ENCODE data around the gene PLPP1. TPM values are rescaled to one million over a fixed set of nuclear protein-coding genes. Genes with fewer than 3 reads are reported as not detected.

PLPP1 gene
- total RNA-seq (2014; rRNA removed; shearing (Covaris generic)), result 35.4 and 36.3 TPM in 2 replicates

- no peaks in the 10 kb centered on the region for H3K27me3 ChIP-seq (replicated peaks)
- no peaks in the 10 kb centered on the region for H3K9me3 ChIP-seq (replicated peaks)
- peak within 1 kb of the TSS; percentile 82 for H3K4me3 ChIP-seq
- H3K27ac ChIP-seq, result peak within 1 kb of the TSS; percentile 59
- H3K36me3 ChIP-seq, result peaks cover 6% of the 10 kb centered on the region; the same call in 1 of the 2 replicates
- H3K4me1 ChIP-seq (replicated peaks), result peaks cover 15% of the 10 kb centered on the region
- DNase-seq (ENCODE audit: low read depth in 1 of 2, low spot score in 2 of 2), result peak; percentile 87 to 95
These were observed at the start of gene PLPP1 for GRCh38 chr5:55534436-55535198. Gene PLPP1, minus strand, starts transcription at chr5:55534964. Its CDS starts 335 bp downstream, at chr5:55534629.

- H3K27me3 ChIP-seq (replicated peaks), result no peaks in the 10 kb centered on the region
These were observed 48.8 kb upstream of the PLPP1 start for GRCh38 chr5:55583578-55583977.

GRCh38 chr5:55582256-55582655 lies 47.5 kb upstream of the PLPP1 start:
- no peak for DNase-seq (ENCODE audit: low read depth in 1 of 2, low spot score in 2 of 2)
- Histone ChIP-seq H3K4me1 (replicated peaks) (peaks cover 3% of the 10 kb centered on the region), H3K4me3 (no peak overlapping the region), H3K27ac (no peak overlapping the region), H3K36me3 (no peaks in the 10 kb centered on the region), H3K9me3 (replicated peaks) (no peaks in the 10 kb centered on the region), H3K27me3 (replicated peaks) (no peaks in the 10 kb centered on the region)

More at GRCh38 chr5:55583578-55583977, 48.8 kb upstream of the PLPP1 start:
- Histone ChIP-seq H3K4me1 (replicated peaks) (no peaks in the 10 kb centered on the region), H3K4me3 (no peak overlapping the region), H3K9me3 (replicated peaks) (no peaks in the 10 kb centered on the region), H3K36me3 (no peaks in the 10 kb centered on the region), H3K27ac (no peak overlapping the region)
- no peak for DNase-seq (ENCODE audit: low read depth in 1 of 2, low spot score in 2 of 2)

DNA sequence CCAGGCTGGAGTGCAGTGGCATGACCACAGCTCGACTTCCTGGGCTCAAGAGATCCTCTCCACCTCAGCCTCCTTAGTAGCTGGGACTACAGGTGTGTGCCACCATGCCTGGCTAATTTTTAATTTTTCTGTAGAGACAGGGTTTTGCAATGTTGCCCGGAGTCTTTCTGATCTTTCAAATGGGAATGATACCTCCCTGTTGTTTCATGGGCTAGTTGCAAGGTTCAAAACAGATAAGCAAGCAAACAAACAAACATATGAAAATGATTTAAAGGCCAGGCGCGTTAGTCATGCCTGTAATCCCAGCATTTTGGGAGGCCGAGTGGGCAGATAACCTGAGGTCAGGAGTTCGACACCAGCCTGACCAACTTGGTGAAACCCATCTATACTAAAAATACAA lies 45.3 kb upstream of the PLPP1 start:
- Histone ChIP-seq H3K4me1 (replicated peaks) (peaks cover 3% of the 10 kb centered on the region), H3K36me3 (no peaks in the 10 kb centered on the region), H3K4me3 (no peak overlapping the region), H3K27me3 (replicated peaks) (no peaks in the 10 kb centered on the region), H3K9me3 (replicated peaks) (no peaks in the 10 kb centered on the region), H3K27ac (no peak overlapping the region)
- no peak for DNase-seq (ENCODE audit: low read depth in 1 of 2, low spot score in 2 of 2)

- no peaks in the 10 kb centered on the region for H3K27me3 ChIP-seq (replicated peaks)
These were observed 44.0 kb upstream of the PLPP1 start for GRCh38 chr5:55578771-55579170.

DNA sequence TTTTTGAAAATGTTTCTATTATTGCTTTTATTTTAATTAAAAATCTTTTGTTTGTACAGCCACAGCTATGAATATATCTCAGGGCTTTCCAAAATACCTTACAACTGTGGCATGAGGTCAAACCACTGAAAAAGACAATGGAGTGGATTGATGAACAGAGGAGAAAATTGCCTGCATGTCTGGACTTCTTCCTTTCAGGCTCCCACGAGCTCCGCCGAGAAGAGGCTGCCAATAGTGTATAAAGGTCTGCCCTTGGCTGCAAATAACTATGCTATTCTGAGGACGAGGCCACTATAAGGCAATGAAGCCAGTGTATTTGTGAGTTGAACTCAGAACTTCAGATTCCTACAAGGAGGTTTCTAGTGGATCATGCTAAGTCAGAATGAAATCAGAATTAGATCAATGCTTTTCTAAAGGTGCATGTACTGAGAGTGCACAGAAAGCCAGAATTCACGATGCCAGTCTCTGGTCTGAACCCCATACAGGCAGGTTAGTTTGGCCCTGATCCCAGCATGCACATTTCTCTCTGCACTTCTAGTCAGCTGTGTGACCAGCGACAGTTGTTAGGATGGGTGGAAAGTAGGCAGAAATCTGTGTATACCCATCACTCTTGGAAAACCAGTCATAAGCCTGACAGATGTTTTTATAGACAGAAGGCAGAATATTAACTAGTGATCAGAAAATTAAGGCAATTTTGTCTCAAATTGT lies 42.7 kb upstream of the PLPP1 start:
- peaks cover 3% of the 10 kb centered on the region for H3K4me1 ChIP-seq (replicated peaks)

More at GRCh38 chr5:55578771-55579170, 44.0 kb upstream of the PLPP1 start:
- H3K4me3 ChIP-seq, result no peak overlapping the region
- H3K9me3 ChIP-seq (replicated peaks), result no peaks in the 10 kb centered on the region
- no peak for DNase-seq (ENCODE audit: low read depth in 1 of 2, low spot score in 2 of 2)
- no peaks in the 10 kb centered on the region for H3K36me3 ChIP-seq
- H3K27ac ChIP-seq, result no peak overlapping the region
- H3K4me1 ChIP-seq (replicated peaks), result peaks cover 3% of the 10 kb centered on the region

GRCh38 chr5:55576661-55577060 lies 41.9 kb upstream of the PLPP1 start:
- H3K27ac ChIP-seq, result no peak overlapping the region
- H3K27me3 ChIP-seq (replicated peaks), result no peaks in the 10 kb centered on the region
- no peaks in the 10 kb centered on the region for H3K36me3 ChIP-seq
- H3K4me1 ChIP-seq (replicated peaks), result peaks cover 3% of the 10 kb centered on the region
- H3K4me3 ChIP-seq, result no peak overlapping the region
- H3K9me3 ChIP-seq (replicated peaks), result no peaks in the 10 kb centered on the region
- no peak for DNase-seq (ENCODE audit: low read depth in 1 of 2, low spot score in 2 of 2)

More for the DNA sequence above, 42.7 kb upstream of the PLPP1 start:
- Histone ChIP-seq H3K27me3 (replicated peaks) (no peaks in the 10 kb centered on the region), H3K36me3 (no peaks in the 10 kb centered on the region), H3K4me3 (no peak overlapping the region), H3K27ac (no peak overlapping the region), H3K9me3 (replicated peaks) (no peaks in the 10 kb centered on the region)
- no peak for DNase-seq (ENCODE audit: low read depth in 1 of 2, low spot score in 2 of 2)

- Histone ChIP-seq H3K27ac (no peak overlapping the region), H3K36me3 (no peaks in the 10 kb centered on the region), H3K9me3 (replicated peaks) (no peaks in the 10 kb centered on the region), H3K27me3 (replicated peaks) (no peaks in the 10 kb centered on the region), H3K4me1 (replicated peaks) (peaks cover 3% of the 10 kb centered on the region), H3K4me3 (no peak overlapping the region)
- DNase-seq (ENCODE audit: low read depth in 1 of 2, low spot score in 2 of 2), result no peak
These were observed 41.2 kb upstream of the PLPP1 start for GRCh38 chr5:55575815-55576583.

- Histone ChIP-seq H3K4me1 (replicated peaks) (peaks cover 9% of the 10 kb centered on the region), H3K36me3 (no peaks in the 10 kb centered on the region), H3K27me3 (replicated peaks) (no peaks in the 10 kb centered on the region), H3K4me3 (no peak overlapping the region), H3K27ac (no peak overlapping the region), H3K9me3 (replicated peaks) (no peaks in the 10 kb centered on the region)
- no peak for DNase-seq (ENCODE audit: low read depth in 1 of 2, low spot score in 2 of 2)
These were observed 37.8 kb upstream of the PLPP1 start for GRCh38 chr5:55572600-55572999.

DNA sequence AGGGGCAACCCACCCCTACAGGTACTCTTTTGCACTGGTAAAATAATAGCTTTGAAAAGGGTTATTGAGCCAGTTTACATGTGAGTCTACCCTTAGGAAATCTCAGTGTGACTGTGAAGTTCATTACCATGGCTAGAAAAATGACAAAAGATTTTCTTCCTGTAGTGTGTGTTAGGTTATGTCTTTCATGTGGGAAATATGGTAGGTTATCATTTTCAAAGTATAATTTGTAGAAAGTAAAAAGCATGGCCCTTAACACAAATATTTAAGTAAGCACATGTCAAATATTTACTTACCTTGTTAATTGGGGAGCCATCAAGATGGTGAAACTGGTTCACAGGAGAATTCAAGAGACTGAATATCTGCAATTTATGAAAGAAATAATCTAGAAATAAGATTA lies 37.3 kb upstream of the PLPP1 start:
- Histone ChIP-seq H3K4me3 (no peak overlapping the region), H3K9me3 (replicated peaks) (no peaks in the 10 kb centered on the region), H3K36me3 (no peaks in the 10 kb centered on the region), H3K27ac (no peak overlapping the region), H3K4me1 (replicated peaks) (peaks cover 7% of the 10 kb centered on the region; the same call in 1 of the 2 replicates), H3K27me3 (replicated peaks) (no peaks in the 10 kb centered on the region)
- DNase-seq (ENCODE audit: low read depth in 1 of 2, low spot score in 2 of 2), result no peak

DNA sequence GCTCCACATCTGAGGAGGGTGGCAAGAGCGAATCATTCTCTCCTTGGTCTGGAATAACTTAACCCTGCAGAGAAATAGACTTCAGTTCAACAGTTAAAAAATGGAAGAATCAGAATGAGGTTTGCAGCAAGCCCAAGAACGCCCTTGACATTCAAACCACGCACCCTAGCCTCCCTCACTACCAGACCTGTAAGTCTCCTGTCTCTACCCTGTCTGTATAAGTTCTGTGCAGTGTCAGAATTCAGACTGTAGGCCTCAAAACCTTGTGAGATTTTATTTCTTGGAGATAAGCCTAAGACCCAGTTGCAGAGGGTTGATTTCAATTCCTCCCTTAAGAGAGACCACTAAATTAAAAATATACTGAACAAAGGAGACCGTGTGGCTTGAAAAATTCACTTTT lies 35.8 kb upstream of the PLPP1 start:
- peaks cover 7% of the 10 kb centered on the region; the same call in 1 of the 2 replicates for H3K4me1 ChIP-seq (replicated peaks)
- no peak overlapping the region for H3K4me3 ChIP-seq
- H3K9me3 ChIP-seq (replicated peaks), result no peaks in the 10 kb centered on the region
- H3K27ac ChIP-seq, result no peak overlapping the region
- no peak for DNase-seq (ENCODE audit: low read depth in 1 of 2, low spot score in 2 of 2)
- H3K27me3 ChIP-seq (replicated peaks), result no peaks in the 10 kb centered on the region
- no peaks in the 10 kb centered on the region for H3K36me3 ChIP-seq

- Histone ChIP-seq H3K9me3 (replicated peaks) (no peaks in the 10 kb centered on the region), H3K27me3 (replicated peaks) (no peaks in the 10 kb centered on the region), H3K4me1 (replicated peaks) (peaks cover 7% of the 10 kb centered on the region; the same call in 1 of the 2 replicates), H3K27ac (no peak overlapping the region), H3K36me3 (no peaks in the 10 kb centered on the region), H3K4me3 (no peak overlapping the region)
- DNase-seq (ENCODE audit: low read depth in 1 of 2, low spot score in 2 of 2), result peak in 1 of 2 experiments; percentile 15
These were observed 35.3 kb upstream of the PLPP1 start for GRCh38 chr5:55570026-55570425.

- no peaks in the 10 kb centered on the region for H3K27me3 ChIP-seq (replicated peaks)
- H3K27ac ChIP-seq, result no peak overlapping the region
- H3K4me3 ChIP-seq, result no peak overlapping the region
- no peak for DNase-seq (ENCODE audit: low read depth in 1 of 2, low spot score in 2 of 2)
- H3K4me1 ChIP-seq (replicated peaks), result peaks cover 7% of the 10 kb centered on the region; the same call in 1 of the 2 replicates
- H3K9me3 ChIP-seq (replicated peaks), result no peaks in the 10 kb centered on the region
- no peaks in the 10 kb centered on the region for H3K36me3 ChIP-seq
These were observed 34.7 kb upstream of the PLPP1 start for GRCh38 chr5:55569513-55569865.

Data from SJSA1 (cell line).